HG03571 (cell line): ENCODE results near the gene SYCP2.

Experiments
- ATAC-seq: cut with Tn5 transposase; IDR thresholded peaks from one replicate; pipeline ENCODE4 v1.9.1; 2021; ENCODE audit not compliant: unreplicated experiment

SYCP2 gene

GRCh38 chr20:59942245-59942644 is 8.8 kb upstream of the SYCP2 start:
- no peak for ATAC-seq

GRCh38 chr20:59940956-59941294 is 7.5 kb upstream of the SYCP2 start:
- ATAC-seq, result no peak

DNA sequence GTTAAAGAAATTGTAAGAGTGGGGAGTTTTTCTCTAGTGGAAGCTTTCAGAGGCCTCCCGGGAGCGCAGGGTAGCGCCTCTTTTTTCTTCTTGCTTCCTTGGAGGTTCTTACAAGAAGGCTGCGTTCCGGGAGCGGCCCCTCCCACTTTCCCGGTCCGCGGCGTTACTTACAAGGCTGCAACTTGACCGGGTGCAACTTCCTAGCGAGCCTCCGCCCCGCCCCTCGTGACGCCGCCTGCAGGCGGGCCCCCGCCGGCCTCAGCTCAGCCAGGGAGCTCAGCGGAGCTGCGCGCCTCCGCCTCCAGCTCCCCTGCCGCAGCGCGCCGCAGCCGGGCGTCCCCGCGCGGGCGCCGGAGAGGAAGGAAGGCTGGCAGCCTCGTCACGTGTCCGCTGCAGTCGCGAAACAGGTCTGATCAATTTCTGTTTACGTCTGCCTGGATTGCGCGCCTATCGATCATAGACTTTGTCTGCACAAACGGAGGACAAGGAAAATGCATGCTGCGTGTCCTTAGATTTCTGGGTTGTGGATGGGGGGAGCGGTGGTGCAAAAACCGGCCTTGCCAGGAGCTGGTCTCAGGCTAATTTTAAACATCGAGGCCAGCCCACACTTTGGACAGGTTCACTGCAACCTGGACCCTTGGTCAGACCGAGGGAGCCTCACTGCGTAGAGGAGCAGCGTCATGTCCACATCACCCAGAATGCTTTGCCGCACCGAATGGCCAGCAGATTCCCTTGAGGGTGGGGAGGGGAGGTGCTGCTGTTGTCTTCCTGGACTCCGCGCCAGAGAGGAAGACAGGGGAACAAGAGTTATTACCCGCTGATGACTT is 6.9 kb upstream of the SYCP2 start, which contains the start of the genes FAM217B and PPP1R3D:
Gene FAM217B, plus strand, starts transcription at position 261 of the 827 bp plus-strand sequence. CDS start 3,555 bp downstream, outside the sequence.
Gene PPP1R3D, minus strand, starts transcription at position 177 of the 827 bp plus-strand sequence. CDS start 374 bp downstream, outside the sequence.
- peak; percentile 91 for ATAC-seq

DNA sequence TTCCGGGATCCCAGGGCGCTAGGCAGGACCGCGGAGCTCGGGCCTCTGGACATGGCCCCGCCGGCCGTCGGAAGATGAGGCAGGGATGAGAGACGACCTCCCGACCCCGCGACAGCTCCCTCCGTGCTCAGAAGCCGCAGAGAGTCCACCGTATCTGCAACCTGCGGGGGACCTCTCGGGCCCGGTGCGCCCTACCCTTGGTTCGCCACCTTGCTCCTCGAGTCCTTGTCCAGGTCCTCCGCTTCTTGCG is 6.4 kb upstream of the SYCP2 start:
- peak; percentile 36 for ATAC-seq

- no peak for ATAC-seq
These were observed 5.8 kb upstream of the SYCP2 start for GRCh38 chr20:59939052-59939878.

- no peak for ATAC-seq
These were observed 5.2 kb upstream of the SYCP2 start for GRCh38 chr20:59938696-59939051.

DNA sequence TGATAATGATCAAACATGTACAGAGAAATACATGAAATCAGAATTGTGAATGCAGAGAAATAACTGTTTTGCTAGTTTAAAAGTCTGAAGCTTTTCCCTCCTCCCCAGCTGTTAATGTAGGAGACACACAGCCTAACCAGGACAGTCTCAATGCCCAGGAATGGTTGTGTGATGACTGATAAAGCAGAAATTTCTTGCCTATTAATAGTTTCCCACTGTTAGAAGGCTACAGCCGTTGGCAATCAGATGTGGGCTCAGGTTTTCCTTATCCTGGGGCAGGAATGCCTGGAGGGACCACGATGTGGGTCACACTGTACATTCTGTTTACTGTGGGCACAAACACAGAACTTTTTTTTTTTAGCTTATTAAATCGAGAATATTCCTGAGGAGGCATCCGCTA is 4.8 kb upstream of the SYCP2 start:
- no peak for ATAC-seq

GRCh38 chr20:59937150-59937549 is 3.7 kb upstream of the SYCP2 start:
- ATAC-seq, result no peak

- no peak for ATAC-seq
These were observed 3.0 kb upstream of the SYCP2 start for GRCh38 chr20:59936409-59936808.

GRCh38 chr20:59935457-59936185 is 2.2 kb upstream of the SYCP2 start:
- ATAC-seq, result no peak

- ATAC-seq, result peak; percentile 80
These were observed 580 bp upstream of the SYCP2 start for GRCh38 chr20:59933849-59934585.

DNA sequence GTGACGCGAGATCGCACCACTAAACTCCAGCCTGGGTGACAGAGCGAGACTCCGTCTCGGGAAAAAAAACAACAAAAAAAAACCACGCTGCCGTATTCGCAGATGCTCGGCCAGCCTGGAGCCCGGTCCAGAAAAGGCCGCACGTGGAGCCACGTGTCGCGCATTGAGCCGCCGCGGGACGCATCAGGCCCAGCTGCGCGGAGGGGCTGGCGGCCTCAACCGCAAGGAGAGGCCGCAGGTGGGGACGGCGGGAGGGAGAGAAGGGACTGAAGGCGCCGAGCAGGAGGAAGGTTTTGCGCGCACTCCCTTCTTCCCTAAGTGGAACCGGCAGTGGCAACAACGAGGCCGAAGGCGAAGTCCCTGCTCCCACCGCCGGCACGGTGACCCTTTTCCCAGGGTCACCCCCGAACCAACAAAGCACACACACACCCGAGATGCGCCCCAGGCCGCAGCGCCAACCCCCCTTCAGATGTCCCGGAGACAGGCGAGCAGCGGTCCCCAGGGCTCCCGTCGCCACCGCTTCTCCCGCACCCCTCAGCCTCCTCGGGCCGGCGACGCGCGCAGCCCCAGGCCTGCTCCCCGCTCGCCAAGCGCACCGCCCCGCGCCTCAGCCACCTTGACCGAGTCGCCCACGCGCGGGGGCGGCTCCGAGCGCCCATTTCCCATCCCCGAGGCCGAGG is 681 bp downstream of the SYCP2 start:
- ATAC-seq, result no peak

DNA sequence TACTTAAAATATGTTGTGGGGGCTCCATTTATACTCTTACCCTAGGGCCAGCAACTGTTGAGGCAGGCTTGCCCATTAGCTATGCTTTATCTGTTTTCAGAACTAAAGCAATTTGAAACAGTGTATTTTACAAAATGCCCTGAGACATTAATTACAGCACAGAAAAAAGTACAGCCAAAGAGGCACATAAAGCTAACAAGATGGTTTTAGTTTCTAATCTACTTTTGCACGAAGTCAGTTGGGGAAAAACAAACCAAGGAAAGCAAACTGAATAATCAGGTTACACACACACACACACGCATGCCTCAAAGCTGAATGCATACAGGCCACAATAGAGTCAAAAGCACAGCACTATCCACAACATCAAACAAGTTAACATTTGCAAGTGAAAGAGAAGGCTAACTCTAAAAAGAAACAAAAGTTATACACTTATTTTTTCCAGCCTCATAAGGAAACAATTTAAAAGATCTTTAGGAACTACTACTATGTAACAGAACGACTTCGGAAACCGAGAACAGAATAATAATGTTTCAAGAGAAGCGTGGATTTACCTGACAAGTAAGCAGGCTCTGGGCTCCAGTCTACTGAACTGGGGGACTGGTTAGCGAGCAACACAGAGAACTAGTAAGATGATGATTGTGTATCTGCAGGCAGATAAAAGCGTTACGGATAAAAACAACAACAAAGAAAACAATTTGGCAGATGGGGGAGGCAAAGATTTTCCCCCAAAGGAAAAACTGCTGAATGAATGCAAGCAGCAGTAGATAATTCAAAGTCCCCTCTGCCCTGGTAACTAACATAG is 1.7 kb downstream of the SYCP2 start:
- no peak for ATAC-seq

DNA sequence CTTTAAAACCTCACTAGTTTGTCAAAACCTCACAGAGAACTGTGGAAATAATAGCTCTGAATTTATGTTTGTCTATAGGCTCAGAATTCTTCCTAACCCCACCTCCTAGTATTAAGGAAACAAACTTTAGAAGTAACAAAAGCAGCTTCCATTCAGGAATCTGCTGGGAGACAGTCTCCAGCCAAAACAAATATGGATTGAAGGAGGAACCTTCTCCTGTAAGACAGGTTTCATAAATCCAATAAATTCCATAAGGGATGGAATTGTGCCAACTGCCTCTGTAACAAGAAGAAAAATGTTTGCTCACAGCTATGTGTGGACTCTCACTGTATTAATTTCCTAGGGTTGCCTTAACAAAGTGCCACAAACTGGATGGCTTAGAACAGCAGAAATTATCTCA is 7.5 kb downstream of the SYCP2 start:
- no peak for ATAC-seq

DNA sequence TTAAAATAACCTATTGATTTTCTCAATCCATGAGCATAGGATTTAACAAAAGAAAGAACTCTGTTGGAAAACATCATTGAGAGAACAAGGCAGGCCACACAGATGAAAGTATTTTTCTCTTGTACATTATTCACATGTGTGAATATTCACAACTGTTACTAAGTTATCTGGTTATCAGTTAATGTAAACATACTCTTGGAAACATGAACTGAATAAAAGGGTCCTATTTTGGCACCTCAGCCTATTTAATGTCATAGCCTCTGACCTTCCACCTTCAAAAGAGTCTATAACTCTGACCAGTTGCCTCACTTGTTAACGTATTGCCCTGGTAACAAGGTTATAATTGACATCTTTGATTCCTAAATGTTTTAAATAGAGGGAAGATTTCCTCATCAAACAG is 8.1 kb downstream of the SYCP2 start:
- ATAC-seq, result no peak

- no peak for ATAC-seq
These were observed 9.9 kb downstream of the SYCP2 start for GRCh38 chr20:59923514-59923913.

DNA sequence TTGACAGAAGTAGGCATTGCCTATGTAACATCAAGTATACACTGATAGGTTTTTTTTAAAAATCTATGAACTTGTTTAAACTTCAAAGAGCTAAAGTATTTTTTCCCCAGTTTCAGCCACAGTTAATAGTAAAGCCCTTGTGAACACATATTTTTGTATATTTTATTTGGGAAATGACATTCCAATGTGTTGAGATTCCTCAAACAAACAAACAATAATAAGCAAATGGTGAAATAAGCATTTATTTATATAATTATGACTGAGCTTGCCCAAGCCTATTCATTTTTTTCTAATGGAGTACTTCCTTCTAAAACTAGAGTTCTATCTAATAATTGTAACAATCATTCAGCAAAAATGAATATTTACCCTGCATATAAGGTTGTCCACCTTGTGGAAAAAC is 12.5 kb downstream of the SYCP2 start:
- ATAC-seq, result no peak

DNA sequence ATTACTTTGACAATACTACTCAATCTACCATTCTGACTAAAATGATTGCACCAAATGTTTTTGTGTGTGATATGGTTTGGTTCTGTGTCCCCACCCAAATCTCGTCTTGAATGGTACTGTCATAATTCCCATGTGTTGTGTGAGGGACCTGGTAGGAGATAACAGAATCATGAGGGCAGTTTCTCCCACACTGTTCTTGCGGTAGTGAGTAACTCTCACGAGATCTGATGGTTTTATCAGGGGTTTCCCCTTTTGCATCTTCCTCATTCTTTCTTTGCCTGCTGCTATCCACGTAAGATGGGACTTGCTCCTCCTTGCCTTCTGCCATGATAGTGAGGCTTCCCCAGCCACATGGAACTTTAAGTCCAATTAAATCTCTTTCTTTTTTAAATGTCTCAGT is 20.8 kb downstream of the SYCP2 start:
- ATAC-seq, result no peak

DNA sequence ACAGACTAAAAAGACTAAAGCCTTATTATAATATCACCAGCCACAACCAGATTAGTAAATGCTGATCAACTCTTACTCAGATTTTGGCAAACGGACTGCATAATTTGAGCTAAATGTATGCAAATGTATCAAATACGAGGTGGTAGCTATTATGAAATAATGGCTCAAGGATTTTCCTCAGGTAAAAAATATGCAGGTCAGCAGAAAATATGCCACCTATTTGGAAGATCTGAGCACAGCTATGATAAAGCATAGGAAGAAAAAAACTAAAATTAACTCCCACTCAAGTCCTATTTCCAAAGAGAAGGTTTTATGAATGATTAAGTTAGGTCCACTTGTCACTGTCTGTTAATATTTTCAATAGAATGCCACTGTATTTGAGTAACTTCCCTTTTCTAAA is 22.4 kb downstream of the SYCP2 start:
- ATAC-seq, result no peak

DNA sequence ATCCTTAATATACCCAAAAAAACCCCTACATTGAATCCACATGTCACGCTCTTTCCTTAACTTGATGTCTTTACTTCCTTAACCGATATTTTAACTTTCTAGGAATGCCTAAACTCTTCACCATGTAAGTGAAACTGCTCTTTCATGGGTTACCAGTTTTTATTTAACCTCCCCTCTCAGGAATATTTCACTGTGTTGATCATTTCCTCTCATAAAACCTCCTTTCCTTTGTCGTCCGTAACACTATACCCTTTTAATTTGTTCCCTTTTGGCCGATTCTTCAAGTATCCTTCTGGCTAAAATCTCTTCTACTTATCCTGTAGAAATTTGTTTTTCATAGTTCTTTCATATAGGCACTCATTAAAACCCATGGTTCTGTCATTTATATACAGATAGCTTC is 24.6 kb downstream of the SYCP2 start:
- ATAC-seq, result no peak
